ENCODE measurements around the gene RASL12. TPM values are rescaled to one million over a fixed set of nuclear protein-coding genes. Genes with fewer than 3 reads are reported as not detected.

Gene RASL12
- total and polyA plus RNA-seq, 2 of the 8 experiments (the other 6 are each of a cell fraction or from before 2014, with no cell fraction given): 9.5 to 10.3 TPM

GRCh38 chr15:65040461-65040860 is 27.3 kb downstream of the RASL12 start:
- Histone ChIP-seq H3K14ac (ENCODE audit: insufficient read length) (no peak overlapping the region), H4K20me1 (replicated peaks in 1 of 2; ENCODE audit: control insufficient read depth in 1 of 2, insufficient read depth in 2 of 2, low read length in 2 of 2) (no peaks in the 10 kb centered on the region), H4K8ac (ENCODE audit: extremely low read depth, insufficient read depth, low read length) (no peak overlapping the region), H3K4ac (replicated peaks; ENCODE audit: insufficient read length, low read depth, low read length) (no peak overlapping the region), H2BK15ac (ENCODE audit: low read length) (no peak overlapping the region), H3K79me2 (ENCODE audit: control insufficient read depth in 1 of 2, insufficient read depth in 2 of 2, low read length in 2 of 2) (no peaks in the 10 kb centered on the region), H2BK12ac (ENCODE audit: low read depth, low read length) (no peak overlapping the region), H2AK5ac (ENCODE audit: low read depth, low read length) (no peak overlapping the region), H4K5ac (ENCODE audit: insufficient read length, low read depth, low read length) (no peak overlapping the region), H2BK20ac (ENCODE audit: low read length) (no peak overlapping the region), H2BK120ac (replicated peaks; ENCODE audit: low read depth, low read length) (no peak overlapping the region), H3K9me3 (ENCODE audit: insufficient read depth in 2 of 2, low read depth in 1 of 2, low read length in 1 of 2) (no peaks in the 10 kb centered on the region), H3K4me3 (ENCODE audit: extremely low read depth in 1 of 4, insufficient read depth in 2 of 4, low read depth in 3 of 4, low read length in 4 of 4) (no peak overlapping the region), H3K27ac (ENCODE audit: low read depth, low read length) (no peak overlapping the region), H2BK5ac (ENCODE audit: low read depth, low read length) (no peak overlapping the region), H3K23ac (ENCODE audit: insufficient read length) (no peak overlapping the region), H3K79me1 (ENCODE audit: low read depth, low read length) (no peaks in the 10 kb centered on the region), H3K27me3 (replicated peaks in 1 of 4; ENCODE audit: control insufficient read depth in 3 of 4, extremely low read depth in 1 of 4, insufficient read depth in 3 of 4, low read length in 3 of 4) (no peaks in the 10 kb centered on the region; a peak in 1 of 7 replicates), H3K18ac (ENCODE audit: extremely low read depth, low read length) (no peak overlapping the region), H3K4me1 (replicated peaks in 1 of 4; ENCODE audit: control insufficient read depth in 3 of 4, insufficient read depth in 4 of 4, low read length in 3 of 4) (no peaks in the 10 kb centered on the region; a peak in 1 of 7 replicates), H3K4me2 (ENCODE audit: insufficient read depth in 1 of 2, low read depth in 2 of 2, low read length in 2 of 2) (no peak overlapping the region), H3K36me3 (ENCODE audit: control insufficient read depth in 2 of 4, insufficient read depth in 4 of 4, low read length in 3 of 4) (no peaks in the 10 kb centered on the region), H3K23me2 (ENCODE audit: low read depth, low read length) (no peaks in the 10 kb centered on the region), H4K91ac (replicated peaks; ENCODE audit: insufficient read length, low read length) (no peak overlapping the region), H3K56ac (replicated peaks; ENCODE audit: insufficient read length, low read depth, low read length) (no peak overlapping the region), H2AFZ (ENCODE audit: low read length) (no peak overlapping the region), H3K9ac (replicated peaks in 1 of 4; ENCODE audit: extremely low read depth in 1 of 4, low read depth in 3 of 4, low read length in 3 of 4) (no peak overlapping the region)
- FAIRE-seq: no peak
- ChIA-PET POLR2A (ENCODE audit: partially characterized antibody) (interaction anchor here (1.6 kb wide), 1 partner anchor 27 kb away, joined by 4 read pairs; the partner anchor contains the start of gene RASL12), CTCF (ENCODE audit: partially characterized antibody) (interaction anchor here (1.6 to 33.2 kb wide), 3 partner anchors 14 to 56 kb away, joined by 5 to 1213 read pairs (median 49); partner anchors contain the start of genes KBTBD13 and RASL12)
- DNase-seq (ENCODE audit: low read depth in 1 of 2, low spot score in 2 of 2): no peak
- WGBS, 2 experiments (ENCODE audit: extremely low coverage in 1 of 2, insufficient coverage in 1 of 2, insufficient read length in 1 of 2, insufficient replicate concordance in 2 of 2, low coverage in 1 of 2, low lambda C conversion rate in 2 of 2, missing lambda C conversion rate in 1 of 2): 97% methylated on average over 6 of the region's 6 CpGs; no CpG with 5 or more reads in 1 of the 2 experiments
- no peak for TF ChIP-seq TAF1 (IDR thresholded peaks at IDR 0.05; ENCODE audit: low read depth, low read length)
- TF ChIP-seq EZH2 (IDR thresholded peaks at IDR 0.05; ENCODE audit: low read depth, low read length, severe bottlenecking): no peak
- TF ChIP-seq HDAC6 (IDR thresholded peaks at IDR 0.05; ENCODE audit: low read depth, low read length): no peak
- TF ChIP-seq TCF12 (IDR thresholded peaks at IDR 0.05; ENCODE audit: low read depth, low read length): no peak
- TF ChIP-seq EGR1 (IDR thresholded peaks at IDR 0.05; ENCODE audit: borderline replicate concordance, low read depth, low read length): no peak
- TF ChIP-seq, protein P1, sequence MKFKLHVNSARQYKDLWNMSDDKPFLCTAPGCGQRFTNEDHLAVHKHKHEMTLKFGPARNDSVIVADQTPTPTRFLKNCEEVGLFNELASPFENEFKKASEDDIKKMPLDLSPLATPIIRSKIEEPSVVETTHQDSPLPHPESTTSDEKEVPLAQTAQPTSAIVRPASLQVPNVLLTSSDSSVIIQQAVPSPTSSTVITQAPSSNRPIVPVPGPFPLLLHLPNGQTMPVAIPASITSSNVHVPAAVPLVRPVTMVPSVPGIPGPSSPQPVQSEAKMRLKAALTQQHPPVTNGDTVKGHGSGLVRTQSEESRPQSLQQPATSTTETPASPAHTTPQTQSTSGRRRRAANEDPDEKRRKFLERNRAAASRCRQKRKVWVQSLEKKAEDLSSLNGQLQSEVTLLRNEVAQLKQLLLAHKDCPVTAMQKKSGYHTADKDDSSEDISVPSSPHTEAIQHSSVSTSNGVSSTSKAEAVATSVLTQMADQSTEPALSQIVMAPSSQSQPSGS (IDR thresholded peaks at IDR 0.05; ENCODE audit: low read length): no peak
- TF ChIP-seq SP4 (IDR thresholded peaks at IDR 0.05; ENCODE audit: low read length): no peak
- no peak for TF ChIP-seq CBX8 (IDR thresholded peaks at IDR 0.05; ENCODE audit: borderline replicate concordance, low read depth, low read length)
- TF ChIP-seq CBX5 (IDR thresholded peaks at IDR 0.05; ENCODE audit: low read depth, low read length): no peak
